Activated CD4-positive, CD25-positive, alpha-beta regulatory T cell treated with anti-CD3 and anti-CD28 coated beads, Interleukin-2, amount 50 U/mL, for 24 hours (primary cell): Measurements from ENCODE around the gene CCDC78.

Experiments used
- ATAC-seq, 2 donors: fragments of 150-1000 bp; cut with Tn5 transposase; one replicate each; pipeline ENCODE4 v1.10.0; 2021; ENCODE audit warnings: mild to moderate bottlenecking in 1 of 2, moderate library complexity in 1 of 2

Gene CCDC78

DNA sequence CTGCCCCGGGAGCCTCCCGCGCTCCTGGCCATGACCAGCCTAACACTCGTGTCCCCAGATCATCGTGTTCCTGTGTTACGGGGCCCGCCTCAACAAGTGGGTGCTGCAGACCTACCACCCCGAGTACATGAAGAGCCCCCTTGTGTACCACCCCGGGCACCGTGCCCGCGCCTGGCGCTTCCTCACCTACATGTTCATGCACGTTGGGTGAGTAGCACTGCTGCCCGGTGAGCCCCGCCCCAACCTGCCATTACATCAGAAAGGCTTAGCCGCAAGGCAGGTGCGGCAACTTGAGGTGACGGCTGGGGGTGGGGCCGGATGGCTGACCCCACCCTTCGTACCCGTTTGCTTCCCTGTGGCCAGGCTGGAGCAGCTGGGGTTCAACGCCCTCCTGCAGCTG, 49.3 kb downstream of the CCDC78 start:
- ATAC-seq, result no peak

DNA sequence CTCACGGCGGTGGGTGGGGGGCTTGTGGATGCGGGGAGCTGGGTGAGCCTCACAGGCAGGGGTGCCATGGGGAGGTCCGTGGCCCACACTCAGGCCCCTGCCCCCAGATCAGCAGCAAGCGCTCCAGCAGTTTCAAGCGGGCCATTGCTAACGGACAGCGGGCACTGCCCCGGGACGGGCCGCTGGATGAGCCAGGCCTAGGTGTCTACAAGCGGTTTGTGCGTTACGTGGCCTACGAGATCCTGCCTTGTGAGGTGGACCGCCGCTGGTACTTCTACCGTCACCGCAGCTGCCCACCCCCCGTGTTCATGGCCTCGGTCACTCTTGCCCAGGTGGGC, 49.7 kb downstream of the CCDC78 start:
- ATAC-seq, result no peak

DNA sequence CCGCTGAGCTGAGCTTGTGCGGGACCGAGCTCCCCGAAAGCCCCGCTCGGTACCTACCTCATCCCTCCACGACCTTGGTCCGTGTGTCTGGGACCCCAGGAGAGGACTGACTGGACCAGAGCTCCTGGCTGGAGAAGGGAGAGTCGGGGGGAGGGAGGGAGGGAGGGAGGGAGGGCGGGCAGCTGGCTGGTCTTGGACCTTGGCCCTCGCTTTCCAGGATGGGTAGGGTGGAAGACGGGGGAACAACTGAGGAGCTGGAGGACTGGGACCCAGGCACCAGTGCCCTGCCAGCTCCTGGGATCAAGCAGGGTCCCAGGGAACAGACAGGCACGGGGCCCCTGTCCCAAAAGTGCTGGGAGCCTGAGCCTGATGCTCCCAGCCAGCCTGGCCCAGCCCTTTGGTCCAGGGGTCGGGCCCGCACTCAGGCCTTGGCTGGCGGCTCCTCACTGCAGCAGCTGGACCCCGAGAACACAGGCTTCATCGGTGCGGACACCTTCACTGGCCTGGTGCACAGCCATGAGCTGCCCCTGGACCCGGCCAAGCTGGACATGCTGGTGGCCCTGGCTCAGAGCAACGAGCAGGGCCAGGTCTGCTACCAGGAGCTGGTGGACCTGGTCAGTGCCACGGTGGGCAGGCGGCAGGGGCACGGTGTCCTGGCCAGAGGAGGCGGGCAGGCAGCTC, 50.2 kb downstream of the CCDC78 start:
- ATAC-seq, result no peak

DNA sequence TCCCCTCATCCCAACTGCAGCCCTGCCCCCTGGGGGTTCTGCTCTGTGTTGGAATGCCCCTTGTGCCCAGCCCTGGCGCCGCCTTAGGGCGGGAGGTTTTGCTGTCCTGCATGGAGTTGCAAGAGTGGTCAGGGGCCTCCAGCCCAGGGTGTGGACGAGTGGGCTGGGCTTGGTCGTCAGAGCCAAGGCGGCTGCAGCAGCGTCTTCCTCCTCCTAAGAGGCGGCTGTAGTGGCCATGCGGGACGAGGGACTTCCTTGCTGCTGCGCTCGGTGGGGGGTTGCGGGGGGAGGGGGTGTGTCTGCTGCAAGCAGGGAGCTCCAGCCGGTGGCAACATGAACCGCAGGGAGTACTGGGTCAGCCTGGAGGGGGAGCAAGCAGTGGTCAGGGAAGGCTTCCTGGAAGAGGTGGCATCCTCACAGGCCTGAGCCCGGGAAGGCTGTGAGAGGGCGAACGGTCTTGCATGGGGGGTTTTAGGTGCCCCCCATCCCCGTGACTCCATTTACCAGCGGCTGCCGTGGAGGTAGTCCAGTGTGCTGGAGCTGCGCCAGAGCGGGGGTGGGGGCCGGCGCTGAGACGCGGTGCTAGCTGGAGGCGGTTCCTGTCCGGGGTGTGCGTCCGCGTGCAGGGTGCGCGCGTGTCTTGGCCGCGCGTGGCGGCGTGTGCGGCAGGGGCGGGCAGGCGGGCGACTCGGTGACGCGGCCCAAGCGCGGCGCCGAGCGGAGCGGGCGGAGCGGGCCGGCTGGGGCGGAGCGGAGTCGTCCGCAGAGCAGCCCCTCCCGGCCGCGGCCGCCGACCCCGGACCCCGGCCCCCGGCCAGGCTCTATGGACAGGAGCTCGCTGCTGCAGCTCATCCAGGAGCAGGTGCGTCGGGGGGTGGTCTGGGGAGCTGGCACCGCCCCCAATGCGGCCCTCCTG, 51.0 kb downstream of the CCDC78 start, which contains the start of gene RHBDL1:
TSS of gene RHBDL1 (plus strand) at position 704 of the 916 bp plus-strand sequence. CDS start at position 824, 120 bp downstream.
- ATAC-seq, result no peak

DNA sequence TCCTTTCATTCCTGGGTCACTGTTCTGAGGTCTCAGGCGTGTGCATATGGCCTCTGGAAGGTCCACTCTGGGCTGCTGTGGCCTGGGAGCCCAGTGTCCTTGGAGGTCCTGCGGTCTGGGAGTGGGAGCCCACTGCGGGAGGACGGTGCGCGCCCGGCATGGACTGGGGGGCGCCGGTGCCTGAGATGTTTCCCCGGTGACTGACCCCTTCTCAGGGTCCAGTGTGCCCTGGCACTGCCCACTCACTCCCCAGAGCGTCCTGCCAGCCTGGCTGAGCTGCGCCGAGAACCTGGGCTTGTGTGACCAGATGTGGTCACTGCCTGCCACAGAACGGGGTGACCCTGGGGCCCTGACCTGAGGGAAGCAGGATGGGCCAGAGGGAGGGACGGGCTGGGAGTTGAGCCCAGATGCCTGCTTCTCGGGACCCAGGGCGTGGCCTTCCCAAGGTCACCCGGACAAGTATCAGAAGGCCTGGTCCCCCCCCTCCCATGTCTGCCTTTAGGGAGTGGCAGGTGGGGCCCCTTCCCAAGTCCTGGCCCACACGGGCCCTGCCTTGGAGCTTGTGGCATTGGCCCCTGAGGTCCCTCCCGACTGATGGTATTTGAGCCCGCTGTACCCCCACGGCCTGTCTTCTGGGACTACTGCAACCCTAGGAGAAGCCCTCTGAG, 51.9 kb downstream of the CCDC78 start:
- ATAC-seq, result no peak

DNA sequence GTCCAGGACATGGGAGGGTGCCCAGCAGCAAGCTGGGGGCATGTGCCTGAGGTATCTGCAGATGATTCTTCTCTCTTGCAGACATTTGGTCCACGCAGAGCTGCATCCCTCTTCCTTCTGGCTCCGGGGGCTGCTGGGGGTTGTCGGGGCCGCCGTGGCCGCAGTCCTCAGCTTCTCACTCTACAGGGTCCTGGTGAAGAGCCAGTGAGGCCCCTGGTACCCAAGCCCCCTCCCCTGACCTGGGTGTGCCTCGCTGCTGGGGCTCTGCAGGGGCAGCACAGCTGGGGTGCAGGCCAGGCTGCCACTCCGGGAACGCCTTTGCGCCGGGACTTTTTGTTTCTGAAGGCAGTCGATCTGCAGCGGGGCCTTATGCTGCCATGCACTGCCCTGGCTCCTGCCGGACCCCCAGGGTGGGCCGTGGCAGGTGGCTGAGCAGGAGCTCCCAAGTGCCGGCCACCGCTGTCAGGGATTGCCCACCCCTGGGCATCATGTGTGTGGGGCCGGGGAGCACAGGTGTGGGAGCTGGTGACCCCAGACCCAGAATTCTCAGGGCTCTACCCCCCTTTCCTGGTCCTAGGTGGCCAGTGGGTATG, 52.7 kb downstream of the CCDC78 start:
- no peak for ATAC-seq

DNA sequence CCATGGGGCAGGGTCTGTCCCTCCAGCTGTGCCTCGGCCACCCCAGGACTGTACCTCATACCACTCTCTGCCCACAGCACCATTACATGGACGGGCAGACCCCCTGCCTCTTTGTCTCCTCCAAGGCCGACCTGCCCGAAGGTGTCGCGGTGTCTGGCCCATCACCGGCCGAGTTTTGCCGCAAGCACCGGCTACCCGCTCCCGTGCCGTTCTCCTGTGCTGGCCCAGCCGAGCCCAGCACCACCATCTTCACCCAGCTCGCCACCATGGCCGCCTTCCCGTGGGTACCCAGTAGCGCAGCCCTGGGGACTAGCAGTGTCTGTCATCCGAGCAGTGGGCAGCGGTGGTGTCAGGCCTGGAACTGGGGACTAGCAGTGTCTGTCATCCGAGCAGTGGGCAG, 53.4 kb downstream of the CCDC78 start:
- ATAC-seq, result no peak
